OCI-LY3 (cell line): ENCODE results near the gene HMCN1.

ENCODE experiments used
- H2AFZ ChIP-seq: fragments of 200-600, 300-600 bp; shearing (Covaris generic); 2 replicates; pipeline ENCODE4 v1.6.0; 2014; ENCODE audit warnings: antibody characterized with exemption, low read depth, low read length
- H3K27ac ChIP-seq: fragments of 200-600, 300-600 bp; sonication (generic); 2 replicates; pipeline ENCODE4 v1.5.1; 2014; ENCODE audit warnings: mild to moderate bottlenecking, low read length, moderate library complexity, mixed read lengths
- H3K27me3 ChIP-seq: fragments of 200-600, 300-600 bp; sonication (generic); 2 replicates; pipeline ENCODE4 v1.6.1; 2014; ENCODE audit warnings: low read depth, low read length, mixed read lengths
- H3K36me3 ChIP-seq: fragments of 200-600, 300-600 bp; sonication (generic); replicated peaks from 2 replicates; pipeline ENCODE3; 2014; ENCODE audit warnings: low read depth, low read length, mixed read lengths
- H3K4me1 ChIP-seq: fragments of 300-600, 200-600 bp; sonication (generic); 2 replicates; pipeline ENCODE4 v1.6.1; 2014; ENCODE audit warnings: low read length, mixed read lengths
- H3K4me2 ChIP-seq: fragments of 200-600, 300-600 bp; sonication (generic); 2 replicates; pipeline ENCODE4 v1.6.1; 2014; ENCODE audit warnings: low read length, mixed read lengths
- H3K4me3 ChIP-seq: fragments of 300-600, 200-600 bp; sonication (generic); 2 replicates; pipeline ENCODE4 v1.5.1; 2014; ENCODE audit warnings: antibody characterized with exemption, mild to moderate bottlenecking, low read length, moderate library complexity
- H3K79me2 ChIP-seq: fragments of 300-600, 200-600 bp; shearing (Covaris generic); 2 replicates; pipeline ENCODE4 v1.6.1; 2014; ENCODE audit warnings: mild to moderate bottlenecking, low read length, mixed read lengths
- H3K9ac ChIP-seq: fragments of 300-600, 200-600 bp; shearing (Covaris generic); 2 replicates; pipeline ENCODE4 v1.6.0; 2014; ENCODE audit warnings: mild to moderate bottlenecking, low read length, moderate library complexity
- H3K9me3 ChIP-seq: fragments of 200-600, 300-600 bp; shearing (Covaris generic); 2 replicates; pipeline ENCODE4 v1.6.1; 2014; ENCODE audit warnings: low read length, mixed read lengths; ENCODE audit not compliant: insufficient read depth
- H4K20me1 ChIP-seq: fragments of 200-600, 300-600 bp; sonication (generic); 2 replicates; pipeline ENCODE4 v1.6.1; 2016; ENCODE audit warnings: low read length, mixed read lengths; ENCODE audit not compliant: insufficient read depth
- EZH2phosphoT487 ChIP-seq: fragments of 200-600 bp; shearing (Covaris generic); IDR thresholded peaks from 2 replicates; pipeline ENCODE4 v1.6.1; 2018; ENCODE audit warnings: antibody characterized with exemption, mixed run types, low read depth
- TF ChIP-seq, protein P1 (sequence below): fragments of 200-600, 300-600 bp; sonication (generic); IDR thresholded peaks from 2 replicates; pipeline ENCODE4 v1.5.1; 2014; ENCODE audit warnings: antibody characterized with exemption, low read length, low read depth

The HMCN1 gene

DNA sequence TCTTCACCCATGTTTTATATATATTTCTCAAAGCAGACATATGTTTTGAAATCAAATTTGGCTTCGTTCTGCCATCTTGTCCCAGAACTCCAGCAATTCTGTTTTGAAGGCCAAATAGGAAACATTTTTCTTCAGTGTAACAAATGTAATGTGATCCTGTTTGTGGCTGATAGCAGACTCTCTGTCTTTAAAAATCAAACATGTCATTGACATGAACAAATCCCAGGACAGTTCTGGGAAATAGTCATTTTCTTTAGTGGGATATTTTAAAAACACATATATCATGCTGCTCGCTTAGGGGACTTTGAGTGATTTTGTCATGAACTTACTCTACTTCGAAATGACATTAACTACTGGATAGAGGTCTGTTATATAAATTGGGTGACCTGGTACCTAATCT lies 51.4 kb downstream of the HMCN1 start:
- no peaks in the 10 kb centered on the region for H3K4me1 ChIP-seq
- no peaks in the 10 kb centered on the region for H4K20me1 ChIP-seq
- TF ChIP-seq, protein P1, sequence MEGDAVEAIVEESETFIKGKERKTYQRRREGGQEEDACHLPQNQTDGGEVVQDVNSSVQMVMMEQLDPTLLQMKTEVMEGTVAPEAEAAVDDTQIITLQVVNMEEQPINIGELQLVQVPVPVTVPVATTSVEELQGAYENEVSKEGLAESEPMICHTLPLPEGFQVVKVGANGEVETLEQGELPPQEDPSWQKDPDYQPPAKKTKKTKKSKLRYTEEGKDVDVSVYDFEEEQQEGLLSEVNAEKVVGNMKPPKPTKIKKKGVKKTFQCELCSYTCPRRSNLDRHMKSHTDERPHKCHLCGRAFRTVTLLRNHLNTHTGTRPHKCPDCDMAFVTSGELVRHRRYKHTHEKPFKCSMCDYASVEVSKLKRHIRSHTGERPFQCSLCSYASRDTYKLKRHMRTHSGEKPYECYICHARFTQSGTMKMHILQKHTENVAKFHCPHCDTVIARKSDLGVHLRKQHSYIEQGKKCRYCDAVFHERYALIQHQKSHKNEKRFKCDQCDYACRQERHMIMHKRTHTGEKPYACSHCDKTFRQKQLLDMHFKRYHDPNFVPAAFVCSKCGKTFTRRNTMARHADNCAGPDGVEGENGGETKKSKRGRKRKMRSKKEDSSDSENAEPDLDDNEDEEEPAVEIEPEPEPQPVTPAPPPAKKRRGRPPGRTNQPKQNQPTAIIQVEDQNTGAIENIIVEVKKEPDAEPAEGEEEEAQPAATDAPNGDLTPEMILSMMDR, result no peak
- TF ChIP-seq EZH2phosphoT487, result no peak
- H3K9ac ChIP-seq, result no peak overlapping the region
- H3K27ac ChIP-seq, result no peak overlapping the region
- H3K79me2 ChIP-seq, result no peaks in the 10 kb centered on the region
- no peak overlapping the region for H3K4me3 ChIP-seq
- no peaks in the 10 kb centered on the region for H3K36me3 ChIP-seq
- no peak overlapping the region for H3K4me2 ChIP-seq
- no peak overlapping the region for H2AFZ ChIP-seq
- no peaks in the 10 kb centered on the region for H3K9me3 ChIP-seq
- no peaks in the 10 kb centered on the region for H3K27me3 ChIP-seq

DNA sequence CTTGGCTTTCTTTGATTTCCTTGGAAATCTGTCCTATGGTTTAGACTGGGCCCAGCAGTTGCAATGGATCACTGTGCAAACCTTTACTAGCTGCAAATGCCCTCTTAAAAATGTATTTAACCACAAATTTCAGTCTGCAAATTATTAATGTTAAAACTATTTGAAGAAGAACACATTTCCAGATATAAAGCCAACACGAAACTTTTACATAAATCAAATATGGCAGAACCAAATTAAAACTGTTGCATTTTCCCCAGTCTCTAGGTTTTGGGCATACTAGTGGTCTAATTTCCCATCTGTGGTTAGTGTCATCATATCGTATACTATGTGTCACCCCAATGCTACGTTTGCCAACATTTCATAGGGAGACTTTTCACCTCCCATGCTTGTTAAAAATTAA lies 52.3 kb downstream of the HMCN1 start:
- Histone ChIP-seq H2AFZ (no peak overlapping the region), H3K9me3 (no peaks in the 10 kb centered on the region), H3K79me2 (no peaks in the 10 kb centered on the region), H3K9ac (no peak overlapping the region), H3K4me1 (no peaks in the 10 kb centered on the region), H3K36me3 (no peaks in the 10 kb centered on the region), H3K27me3 (no peaks in the 10 kb centered on the region), H3K4me3 (no peak overlapping the region), H3K27ac (no peak overlapping the region), H3K4me2 (no peak overlapping the region), H4K20me1 (no peaks in the 10 kb centered on the region)
- no peak for TF ChIP-seq EZH2phosphoT487
- TF ChIP-seq, protein P1, result no peak

- Histone ChIP-seq H3K9ac (no peak overlapping the region), H3K79me2 (no peaks in the 10 kb centered on the region), H3K4me3 (no peak overlapping the region), H3K4me2 (no peak overlapping the region), H2AFZ (no peak overlapping the region), H3K36me3 (no peaks in the 10 kb centered on the region), H3K9me3 (no peaks in the 10 kb centered on the region), H3K27ac (no peak overlapping the region), H4K20me1 (no peaks in the 10 kb centered on the region), H3K4me1 (no peaks in the 10 kb centered on the region), H3K27me3 (no peaks in the 10 kb centered on the region)
- TF ChIP-seq, protein P1, result no peak
Measured at GRCh38 chr1:185787238-185787637, 53.0 kb downstream of the HMCN1 start.

DNA sequence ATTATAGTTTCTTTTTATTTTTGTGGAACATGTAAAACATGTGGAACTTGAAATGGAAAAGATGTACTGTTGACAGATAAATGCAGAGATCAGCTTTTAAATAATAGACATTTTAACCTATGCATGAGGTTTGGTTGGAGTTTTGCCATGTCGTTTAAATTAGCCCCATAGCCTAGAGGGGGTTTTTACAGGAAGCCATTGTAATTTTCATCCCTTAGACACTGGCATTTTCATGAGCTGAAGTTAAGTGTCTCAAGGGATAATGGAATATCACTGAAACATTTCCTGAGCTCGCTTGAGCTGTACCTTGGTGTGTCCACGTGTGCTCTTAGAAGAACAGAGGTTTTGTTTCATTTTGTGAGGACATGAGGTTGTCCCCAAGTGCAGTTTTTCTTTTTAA lies 54.2 kb downstream of the HMCN1 start:
- no peaks in the 10 kb centered on the region for H3K27me3 ChIP-seq
- no peak overlapping the region for H3K27ac ChIP-seq
- no peak overlapping the region for H3K4me3 ChIP-seq
- H3K9me3 ChIP-seq, result no peaks in the 10 kb centered on the region
- H3K79me2 ChIP-seq, result no peaks in the 10 kb centered on the region
- H3K4me1 ChIP-seq, result no peaks in the 10 kb centered on the region
- H3K9ac ChIP-seq, result no peak overlapping the region
- H2AFZ ChIP-seq, result no peak overlapping the region
- H3K36me3 ChIP-seq, result no peaks in the 10 kb centered on the region
- TF ChIP-seq EZH2phosphoT487, result no peak
- TF ChIP-seq, protein P1, result no peak
- no peaks in the 10 kb centered on the region for H4K20me1 ChIP-seq
- no peak overlapping the region for H3K4me2 ChIP-seq
